IMR-90 (cell line): ENCODE measurements around the gene BCKDK. TPM values are rescaled to one million over a fixed set of nuclear protein-coding genes. Genes with fewer than 3 reads are reported as not detected.

Experiments used
- ATAC-seq: fragments of 200-7000 bp; cut with Tn5 transposase; 2 replicates; pipeline ENCODE4 v1.9.1; 2020; ENCODE audit warnings: low read depth, mild to moderate bottlenecking, moderate library complexity
- BruUV-seq: library from RNA; stranded (reverse); fragments of 400-500 nt; replicated peaks from 2 replicates; lab custom pipeline; 2021; lab: Mats Ljungman, UMichigan
- CTCF ChIA-PET: fragments of 300-600 bp; formaldehyde crosslinking; extraction: SDS; loops from one replicate; lab custom pipeline; 2021; ENCODE audit warnings: antibody characterized with exemption; lab: Yijun Ruan, JAX
- POLR2A ChIA-PET: fragments of 300-600 bp; sonication (Branson Sonifier 250); formaldehyde crosslinking; loops from one replicate; lab custom pipeline; 2022; ENCODE audit warnings: antibody characterized with exemption; ENCODE audit not compliant: unreplicated experiment; lab: Charles Lee
- DNase-seq: peaks from one replicate; pipeline ENCODE4 v3.0.0; 2013
- H2AFZ ChIP-seq: replicated peaks from 2 replicates; pipeline ENCODE3; 2013; ENCODE audit warnings: low read length, mild to moderate bottlenecking; ENCODE audit not compliant: poor library complexity
- H2AK5ac ChIP-seq: 2 replicates; pipeline ENCODE4 v1.6.1; 2013; ENCODE audit warnings: low read depth, low read length, inconsistent platforms
- H2AK9ac ChIP-seq: replicated peaks from 2 replicates; pipeline ENCODE3; 2013; ENCODE audit warnings: mild to moderate bottlenecking, low read depth, low read length, moderate library complexity; ENCODE audit not compliant: poor library complexity
- H2BK120ac ChIP-seq: 2 replicates; pipeline ENCODE4 v1.6.1; 2013; ENCODE audit warnings: low read depth, low read length, inconsistent platforms
- H2BK15ac ChIP-seq: 3 replicates; pipeline ENCODE4 v1.6.1; 2013; ENCODE audit warnings: low read depth, low read length, inconsistent platforms
- H2BK20ac ChIP-seq: 2 replicates; pipeline ENCODE4 v1.6.1; 2013; ENCODE audit warnings: low read depth, mild to moderate bottlenecking, inconsistent platforms, low read length, moderate library complexity
- H2BK5ac ChIP-seq: 2 replicates; pipeline ENCODE4 v1.6.1; 2013; ENCODE audit warnings: mild to moderate bottlenecking, low read depth, low read length, inconsistent platforms; ENCODE audit not compliant: poor library complexity, severe bottlenecking
- H3K14ac ChIP-seq: replicated peaks from 2 replicates; pipeline ENCODE4 v1.6.1; 2013; ENCODE audit warnings: low read depth, low read length, inconsistent platforms
- H3K18ac ChIP-seq: 2 replicates; pipeline ENCODE4 v1.6.1; 2013; ENCODE audit warnings: low read depth, low read length, control low read depth
- H3K23ac ChIP-seq: 2 replicates; pipeline ENCODE4 v1.6.1; 2013; ENCODE audit warnings: low read depth, low read length, inconsistent platforms
- H3K27ac ChIP-seq: 2 replicates; pipeline ENCODE4 v1.5.1; 2013; ENCODE audit warnings: mild to moderate bottlenecking, control low read depth, low read length; ENCODE audit not compliant: insufficient read depth
- H3K27me3 ChIP-seq: 2 replicates; pipeline ENCODE4 v1.6.1; 2013; ENCODE audit warnings: low read length; ENCODE audit not compliant: control insufficient read depth, insufficient read depth
- H3K36me3 ChIP-seq: 2 replicates; pipeline ENCODE4 v1.6.1; 2013; ENCODE audit warnings: low read length, mixed read lengths; ENCODE audit not compliant: control insufficient read depth, insufficient read depth
- H3K4ac ChIP-seq: 2 replicates; pipeline ENCODE4 v1.6.1; 2013; ENCODE audit warnings: low read depth, low read length, inconsistent platforms
- H3K4me1 ChIP-seq: 2 replicates; pipeline ENCODE4 v1.6.1; 2013; ENCODE audit warnings: low read length, mixed read lengths; ENCODE audit not compliant: control insufficient read depth, insufficient read depth
- H3K4me2 ChIP-seq: 2 replicates; pipeline ENCODE4 v1.6.1; 2013; ENCODE audit warnings: low read depth, mild to moderate bottlenecking, control low read depth, low read length, moderate library complexity
- H3K4me3 ChIP-seq: 2 replicates; pipeline ENCODE4 v1.5.1; 2013; ENCODE audit warnings: low read depth, mild to moderate bottlenecking, control low read depth, low read length, moderate library complexity; ENCODE audit not compliant: insufficient read depth
- H3K56ac ChIP-seq: 2 replicates; pipeline ENCODE4 v1.6.1; 2013; ENCODE audit warnings: low read length, inconsistent platforms; ENCODE audit not compliant: insufficient read depth; ENCODE audit errors: extremely low read depth
- H3K79me1 ChIP-seq, 2 experiments: 2 replicates each; pipeline ENCODE4 v1.6.1; 2013; ENCODE audit warnings: low read length in 2 of 2, inconsistent platforms in 1 of 2, low read depth in 1 of 2
- H3K9ac ChIP-seq: 2 replicates; pipeline ENCODE4 v1.6.1; 2013; ENCODE audit warnings: low read depth, low read length, control low read depth
- H3K9me1 ChIP-seq: 2 replicates; pipeline ENCODE4 v1.6.1; 2013; ENCODE audit warnings: low read length, inconsistent platforms; ENCODE audit not compliant: insufficient read depth
- H3K9me3 ChIP-seq: 2 replicates; pipeline ENCODE4 v1.6.1; 2013; ENCODE audit warnings: low read length; ENCODE audit not compliant: control insufficient read depth, insufficient read depth
- H4K20me1 ChIP-seq: 2 replicates; pipeline ENCODE4 v1.6.1; 2013; ENCODE audit warnings: low read length, inconsistent platforms; ENCODE audit not compliant: insufficient read depth
- H4K5ac ChIP-seq: 2 replicates; pipeline ENCODE4 v1.6.1; 2013; ENCODE audit warnings: mild to moderate bottlenecking, low read depth, low read length, control low read depth
- H4K8ac ChIP-seq, 2 experiments: 2 replicates each; pipeline ENCODE4 v1.6.1; 2013; ENCODE audit warnings: low read depth in 2 of 2, low read length in 2 of 2, control low read depth in 1 of 2, inconsistent platforms in 1 of 2
- H4K91ac ChIP-seq: 2 replicates; pipeline ENCODE4 v1.6.1; 2013; ENCODE audit warnings: low read depth, low read length, inconsistent platforms; ENCODE audit not compliant: insufficient read depth
- CEBPB ChIP-seq: IDR thresholded peaks from 2 replicates; pipeline ENCODE4 v1.6.1; 2012; ENCODE audit warnings: low read depth, low read length, improper control_type of control experiment
- CHD1 ChIP-seq: IDR thresholded peaks from 2 replicates; pipeline ENCODE4 v1.6.1; 2012; ENCODE audit warnings: low read depth, low read length, improper control_type of control experiment
- CTCF ChIP-seq: conservative IDR thresholded peaks from 2 replicates; pipeline ENCODE4 v1.5.1; 2012; ENCODE audit warnings: mild to moderate bottlenecking, low read depth, low read length, improper control_type of control experiment
- ELK1 ChIP-seq: fragments of 150-350 bp; IDR thresholded peaks from 2 replicates; pipeline ENCODE4 v1.6.1; 2016; ENCODE audit warnings: low read depth, mild to moderate bottlenecking, low read length, moderate library complexity, borderline replicate concordance
- MAZ ChIP-seq: IDR thresholded peaks from 2 replicates; pipeline ENCODE4 v1.6.1; 2012; ENCODE audit warnings: low read depth, mild to moderate bottlenecking, low read length, improper control_type of control experiment, moderate library complexity, borderline replicate concordance
- NFE2L2 ChIP-seq: fragments of 150-350 bp; IDR thresholded peaks from 2 replicates; pipeline ENCODE4 v1.6.1; 2016; ENCODE audit warnings: low read depth, mild to moderate bottlenecking, low read length
- POLR2A ChIP-seq: IDR thresholded peaks from 2 replicates; pipeline ENCODE4 v1.6.1; 2012; ENCODE audit warnings: mild to moderate bottlenecking, low read depth, low read length
- RAD21 ChIP-seq: IDR thresholded peaks from 2 replicates; pipeline ENCODE4 v1.6.1; 2012; ENCODE audit warnings: low read length, improper control_type of control experiment
- SMC3 ChIP-seq: fragments of 150-350 bp; IDR thresholded peaks from 2 replicates; pipeline ENCODE4 v1.6.1; 2016; ENCODE audit warnings: low read depth, mild to moderate bottlenecking, antibody characterized with exemption, low read length, moderate library complexity
- WGBS, 2 experiments: methylation state at CpG; one replicate each; pipeline versions ENCODE4 v1.1.5 to v1.1.7; 2013; ENCODE audit warnings: missing lambda C conversion rate in 2 of 2; ENCODE audit not compliant: insufficient read length in 1 of 2; ENCODE audit errors: extremely low coverage in 2 of 2; 5-methylcytosine and 5-hydroxymethylcytosine counted together
- dilution Hi-C: fragments of 300-500 bp; cut with HindIII; formaldehyde crosslinking; loops from one replicate; pipeline ENCODE4 v1.14.3; 2018; ENCODE audit warnings: low sequenced_read_pairs; ENCODE audit not compliant: unreplicated experiment
- in situ Hi-C: fragments of 300-500 bp; cut with MboI; formaldehyde crosslinking; loops from 3 replicates; pipeline ENCODE4 v1.14.3; 2019; ENCODE audit warnings: low sequenced_read_pairs, inconsistent platforms, mixed read lengths
- intact Hi-C: fragments of 100-400 bp; cut with micrococcal nuclease; formaldehyde crosslinking; loops from 2 replicates; pipeline ENCODE4 v1.10.0; 2022
- polyA plus RNA-seq, 3 experiments: library from polyadenylated mRNA; depleted of rRNA; stranded (reverse); fragments of >200 nt; gene quantifications; 2 replicates each; pipeline ENCODE4 v1.2.3, GENCODE V29; 2012; ENCODE audit warnings: low replicate concordance in 1 of 3
- total RNA-seq: library from RNA; depleted of rRNA; stranded (reverse); fragments of >200 nt; gene quantifications from 2 replicates; pipeline ENCODE4 v1.2.3, GENCODE V29; 2012

The BCKDK gene
- total and polyA plus RNA-seq, 2 of the 4 experiments (the other 2 are of a cell fraction): 26.0 to 79.3 TPM

- Histone ChIP-seq H3K56ac (no peak overlapping the region), H2AK9ac (no peak overlapping the region), H3K4me3 (no peak overlapping the region), H3K18ac (no peak overlapping the region), H3K27me3 (peaks cover 40% of the 10 kb centered on the region), H3K9ac (no peak overlapping the region), H3K4ac (no peak overlapping the region), H2AK5ac (no peak overlapping the region), H2AFZ (no peak overlapping the region), H2BK20ac (no peak overlapping the region), H4K20me1 (no peaks in the 10 kb centered on the region; the same call in 1 of the 2 replicates), H3K14ac (no peak overlapping the region), H2BK5ac (no peak overlapping the region), H3K23ac (no peak overlapping the region), H4K5ac (no peak overlapping the region), H3K36me3 (no peaks in the 10 kb centered on the region), H4K91ac (no peak overlapping the region), H2BK120ac (no peak overlapping the region), H3K9me1 (no peaks in the 10 kb centered on the region), H3K27ac (no peak overlapping the region), H3K9me3 (no peaks in the 10 kb centered on the region), H2BK15ac (no peak overlapping the region), H3K4me1 (no peaks in the 10 kb centered on the region), H4K8ac (no peak overlapping the region), H3K79me1 (no peaks in the 10 kb centered on the region), H3K4me2 (no peak overlapping the region)
- TF ChIP-seq RAD21 (no peak), ELK1 (no peak), CHD1 (no peak), MAZ (no peak), CEBPB (no peak), POLR2A (no peak), CTCF (no peak), SMC3 (no peak), NFE2L2 (no peak)
- POLR2A ChIA-PET: no interaction called here
- ATAC-seq (no peak), DNase-seq (no peak)
- CTCF ChIA-PET: no interaction called here
- WGBS, 2 experiments: 64% methylated on average over 19 of the region's 25 CpGs; no CpG with 5 or more reads in 1 of the 2 experiments
- dilution Hi-C loops (no loop called here), intact Hi-C loops (no loop called here), in situ Hi-C loops (no loop called here)
- BruUV-seq: no TSS peak
These were observed 40.7 kb downstream of the BCKDK start for GRCh38 chr16:31148896-31149295.
